ENCODE results near the gene IRX1.

Gene IRX1

GRCh38 chr5:3615829-3616228, 20.2 kb downstream of the IRX1 start:
- Histone ChIP-seq H3K9me3 (ENCODE audit: low read length) (no peaks in the 10 kb centered on the region), H3K36me3 (ENCODE audit: insufficient read depth, low read length) (no peaks in the 10 kb centered on the region), H3K27ac (ENCODE audit: low read depth, low read length) (no peak overlapping the region), H3K4me3 (ENCODE audit: low read depth in 1 of 2, low read length in 2 of 2) (no peak overlapping the region), H3K4me1 (ENCODE audit: insufficient read depth, low read length) (no peaks in the 10 kb centered on the region), H3K27me3 (ENCODE audit: control insufficient read depth in 1 of 2, insufficient read depth in 2 of 2, low read length in 2 of 2) (peaks cover 0 to 3% of the 10 kb centered on the region in 2 donors), H3K9ac (ENCODE audit: low read length) (no peak overlapping the region)

- no peak overlapping the region for H3K9ac ChIP-seq (ENCODE audit: low read length)
- H3K36me3 ChIP-seq (ENCODE audit: insufficient read depth, low read length): no peaks in the 10 kb centered on the region
Observed at GRCh38 chr5:3619579-3619978, 23.9 kb downstream of the IRX1 start.

GRCh38 chr5:3622961-3623360, 27.3 kb downstream of the IRX1 start:
- Histone ChIP-seq H3K4me1 (ENCODE audit: insufficient read depth, low read length) (no peaks in the 10 kb centered on the region), H3K9ac (ENCODE audit: low read length) (no peak overlapping the region), H3K4me3 (ENCODE audit: low read depth in 1 of 2, low read length in 2 of 2) (no peak overlapping the region), H3K9me3 (ENCODE audit: low read length) (no peaks in the 10 kb centered on the region), H3K27ac (ENCODE audit: low read depth, low read length) (no peak overlapping the region), H3K36me3 (ENCODE audit: insufficient read depth, low read length) (no peaks in the 10 kb centered on the region), H3K27me3 (ENCODE audit: control insufficient read depth in 1 of 2, insufficient read depth in 2 of 2, low read length in 2 of 2) (peaks cover 0 to 3% of the 10 kb centered on the region in 2 donors)

More at GRCh38 chr5:3619579-3619978, 23.9 kb downstream of the IRX1 start:
- H3K4me1 ChIP-seq (ENCODE audit: insufficient read depth, low read length): no peaks in the 10 kb centered on the region
- H3K4me3 ChIP-seq (ENCODE audit: low read depth in 1 of 2, low read length in 2 of 2): no peak overlapping the region
- H3K9me3 ChIP-seq (ENCODE audit: low read length): no peaks in the 10 kb centered on the region
- no peak overlapping the region for H3K27ac ChIP-seq (ENCODE audit: low read depth, low read length)
- H3K27me3 ChIP-seq (ENCODE audit: control insufficient read depth in 1 of 2, insufficient read depth in 2 of 2, low read length in 2 of 2): peaks cover 0 to 3% of the 10 kb centered on the region in 2 donors

GRCh38 chr5:3625626-3626025, 30.0 kb downstream of the IRX1 start:
- no peaks in the 10 kb centered on the region for H3K36me3 ChIP-seq (ENCODE audit: insufficient read depth, low read length)
- H3K27ac ChIP-seq (ENCODE audit: low read depth, low read length): no peak overlapping the region
- H3K27me3 ChIP-seq (ENCODE audit: control insufficient read depth in 1 of 2, insufficient read depth in 2 of 2, low read length in 2 of 2): no peaks in the 10 kb centered on the region
- no peak overlapping the region for H3K9ac ChIP-seq (ENCODE audit: low read length)
- no peaks in the 10 kb centered on the region for H3K4me1 ChIP-seq (ENCODE audit: insufficient read depth, low read length)
- no peaks in the 10 kb centered on the region for H3K9me3 ChIP-seq (ENCODE audit: low read length)
- H3K4me3 ChIP-seq (ENCODE audit: low read depth in 1 of 2, low read length in 2 of 2): no peak overlapping the region

DNA sequence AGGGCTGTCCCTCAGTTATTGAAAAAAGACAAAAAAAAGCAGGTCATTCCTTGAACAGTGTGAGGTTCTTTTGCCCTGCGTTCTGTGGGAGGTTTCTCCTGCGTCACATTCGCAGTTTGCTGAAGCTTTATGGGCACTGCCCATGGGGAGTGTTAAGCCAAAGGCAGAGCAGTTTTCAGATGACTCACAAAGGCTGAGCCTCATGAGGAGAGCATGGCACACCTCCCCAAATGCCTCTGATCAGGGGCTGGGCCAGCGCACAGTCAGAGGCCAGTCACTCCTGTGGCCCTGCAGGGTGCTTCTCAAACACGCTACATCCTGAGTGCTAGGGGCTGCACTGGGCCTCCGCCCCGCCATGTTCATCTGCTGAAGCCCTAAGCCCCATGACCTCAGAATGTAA, 38.4 kb downstream of the IRX1 start:
- Histone ChIP-seq H3K36me3 (ENCODE audit: insufficient read depth, low read length) (no peaks in the 10 kb centered on the region), H3K4me3 (ENCODE audit: low read depth in 1 of 2, low read length in 2 of 2) (no peak overlapping the region), H3K27ac (ENCODE audit: low read depth, low read length) (no peak overlapping the region), H3K9me3 (ENCODE audit: low read length) (no peaks in the 10 kb centered on the region), H3K4me1 (ENCODE audit: insufficient read depth, low read length) (no peaks in the 10 kb centered on the region), H3K27me3 (ENCODE audit: control insufficient read depth in 1 of 2, insufficient read depth in 2 of 2, low read length in 2 of 2) (no peaks in the 10 kb centered on the region), H3K9ac (ENCODE audit: low read length) (no peak overlapping the region)

GRCh38 chr5:3639175-3639574, 43.5 kb downstream of the IRX1 start:
- Histone ChIP-seq H3K36me3 (ENCODE audit: insufficient read depth, low read length) (no peaks in the 10 kb centered on the region), H3K4me3 (ENCODE audit: low read depth in 1 of 2, low read length in 2 of 2) (no peak overlapping the region), H3K27me3 (ENCODE audit: control insufficient read depth in 1 of 2, insufficient read depth in 2 of 2, low read length in 2 of 2) (no peaks in the 10 kb centered on the region), H3K9ac (ENCODE audit: low read length) (no peak overlapping the region), H3K27ac (ENCODE audit: low read depth, low read length) (no peak overlapping the region), H3K4me1 (ENCODE audit: insufficient read depth, low read length) (no peaks in the 10 kb centered on the region), H3K9me3 (ENCODE audit: low read length) (no peaks in the 10 kb centered on the region)

DNA sequence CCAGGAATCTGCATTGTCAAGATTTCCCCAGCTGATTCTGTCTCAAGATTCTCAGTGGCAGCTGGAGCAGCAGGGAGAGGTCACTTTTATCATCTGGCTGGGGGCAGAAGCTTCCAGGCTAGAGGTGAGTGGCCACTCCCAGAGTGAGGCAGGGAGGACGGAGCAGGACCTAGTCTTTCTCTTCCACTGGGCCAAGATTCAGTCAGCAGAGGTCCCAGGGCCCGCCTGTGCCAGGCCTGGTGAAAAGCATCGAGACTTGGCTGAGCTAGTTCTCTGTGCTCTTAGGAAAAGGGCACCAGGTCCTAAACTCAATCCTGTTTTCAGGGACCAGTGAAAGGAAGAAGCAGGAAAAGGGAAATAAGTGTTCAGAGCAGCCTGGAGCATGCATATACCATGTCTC, 46.6 kb downstream of the IRX1 start:
- Histone ChIP-seq H3K9ac (ENCODE audit: low read length) (no peak overlapping the region), H3K4me3 (ENCODE audit: low read depth in 1 of 2, low read length in 2 of 2) (no peak overlapping the region), H3K4me1 (ENCODE audit: insufficient read depth, low read length) (no peaks in the 10 kb centered on the region), H3K27ac (ENCODE audit: low read depth, low read length) (no peak overlapping the region), H3K36me3 (ENCODE audit: insufficient read depth, low read length) (no peaks in the 10 kb centered on the region), H3K27me3 (ENCODE audit: control insufficient read depth in 1 of 2, insufficient read depth in 2 of 2, low read length in 2 of 2) (no peaks in the 10 kb centered on the region), H3K9me3 (ENCODE audit: low read length) (no peaks in the 10 kb centered on the region)

DNA sequence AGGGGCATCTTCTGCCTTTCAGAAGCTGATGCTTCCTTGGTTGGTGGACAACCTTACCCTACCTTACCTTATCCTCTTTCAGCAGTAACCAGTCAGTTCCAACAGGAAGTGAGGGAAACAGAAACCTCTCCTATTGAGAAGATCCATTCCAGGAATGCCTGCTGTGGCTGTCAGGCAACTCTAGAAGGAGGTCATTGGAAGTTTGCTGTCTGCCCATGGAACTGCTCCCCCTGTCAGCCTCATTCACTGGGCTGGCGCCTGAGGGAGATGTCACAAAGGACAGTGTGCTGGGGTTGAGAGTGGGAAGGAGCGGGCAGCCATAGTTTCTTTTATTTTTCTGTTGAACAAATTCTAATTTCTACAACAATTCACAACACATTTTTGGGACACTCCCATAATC, 54.7 kb downstream of the IRX1 start:
- Histone ChIP-seq H3K36me3 (ENCODE audit: insufficient read depth, low read length) (no peaks in the 10 kb centered on the region), H3K27ac (ENCODE audit: low read depth, low read length) (no peak overlapping the region), H3K9ac (ENCODE audit: low read length) (no peak overlapping the region), H3K4me1 (ENCODE audit: insufficient read depth, low read length) (no peaks in the 10 kb centered on the region), H3K9me3 (ENCODE audit: low read length) (no peaks in the 10 kb centered on the region), H3K27me3 (ENCODE audit: control insufficient read depth in 1 of 2, insufficient read depth in 2 of 2, low read length in 2 of 2) (no peaks in the 10 kb centered on the region), H3K4me3 (ENCODE audit: low read depth in 1 of 2, low read length in 2 of 2) (no peak overlapping the region)

- H3K9ac ChIP-seq (ENCODE audit: low read length): no peak overlapping the region
- H3K4me1 ChIP-seq (ENCODE audit: insufficient read depth, low read length): no peaks in the 10 kb centered on the region
- no peaks in the 10 kb centered on the region for H3K36me3 ChIP-seq (ENCODE audit: insufficient read depth, low read length)
- H3K4me3 ChIP-seq (ENCODE audit: low read depth in 1 of 2, low read length in 2 of 2): no peak overlapping the region
- no peaks in the 10 kb centered on the region for H3K9me3 ChIP-seq (ENCODE audit: low read length)
- no peaks in the 10 kb centered on the region for H3K27me3 ChIP-seq (ENCODE audit: control insufficient read depth in 1 of 2, insufficient read depth in 2 of 2, low read length in 2 of 2)
- no peak overlapping the region for H3K27ac ChIP-seq (ENCODE audit: low read depth, low read length)
Observed at GRCh38 chr5:3650868-3651267, 55.2 kb downstream of the IRX1 start.

Data from muscle layer of colon (tissue), 2 donors.